HFFc6 (cell line): Measurements from ENCODE around the gene SPOCK3. TPM values are rescaled to one million over a fixed set of nuclear protein-coding genes. Genes with fewer than 3 reads are reported as not detected.
"Not testable (repeated sequence)": the region's sequence is repeated elsewhere in the genome, so short reads cannot be mapped to it uniquely, and the experiment has no call there.

Experiments used
- DNase-seq: peaks from one replicate; pipeline ENCODE4 v3.0.0-alpha.2; 2018
- H3K27ac Mint-ChIP-seq: 2 replicates; pipeline ENCODE4 v1.8.0; 2020; ENCODE audit warnings: mild to moderate bottlenecking, mixed read lengths
- H3K27me3 Mint-ChIP-seq: 2 replicates; pipeline ENCODE4 v1.8.0; 2021; ENCODE audit warnings: mild to moderate bottlenecking, moderate library complexity, mixed read lengths; ENCODE audit not compliant: insufficient read depth
- H3K36me3 Mint-ChIP-seq: 2 replicates; pipeline ENCODE4 v1.8.0; 2021; ENCODE audit warnings: low read depth, mixed read lengths
- H3K4me1 Mint-ChIP-seq: 2 replicates; pipeline ENCODE4 v1.8.0; 2020; ENCODE audit warnings: low read depth, mixed read lengths
- H3K4me3 Mint-ChIP-seq: 2 replicates; pipeline ENCODE4 v1.8.0; 2020; ENCODE audit warnings: mild to moderate bottlenecking, moderate library complexity, mixed read lengths
- H3K9me3 Mint-ChIP-seq: 2 replicates; pipeline ENCODE4 v1.8.0; 2020; ENCODE audit warnings: mild to moderate bottlenecking, mixed read lengths
- total RNA-seq, 6 experiments: library from RNA; stranded (reverse); fragmentation: NEBNext Ultra II Directional; extraction: Animal tissue kit (Norgen Biotek cat#: 25700); gene quantifications; 2 replicates in 1 of 6; 3 replicates in 5 of 6; pipeline ENCODE4 v1.2.3, GENCODE V29; 2021
- TF ChIP-seq, protein P1 (sequence below): fragments of 200-600 bp; sonication (generic); IDR thresholded peaks from 2 replicates; pipeline ENCODE4 v1.5.0; 2021; ENCODE audit warnings: antibody characterized with exemption, mild to moderate bottlenecking

The SPOCK3 gene
- total RNA-seq, 6 experiments from 2014 or later: not detected

DNA sequence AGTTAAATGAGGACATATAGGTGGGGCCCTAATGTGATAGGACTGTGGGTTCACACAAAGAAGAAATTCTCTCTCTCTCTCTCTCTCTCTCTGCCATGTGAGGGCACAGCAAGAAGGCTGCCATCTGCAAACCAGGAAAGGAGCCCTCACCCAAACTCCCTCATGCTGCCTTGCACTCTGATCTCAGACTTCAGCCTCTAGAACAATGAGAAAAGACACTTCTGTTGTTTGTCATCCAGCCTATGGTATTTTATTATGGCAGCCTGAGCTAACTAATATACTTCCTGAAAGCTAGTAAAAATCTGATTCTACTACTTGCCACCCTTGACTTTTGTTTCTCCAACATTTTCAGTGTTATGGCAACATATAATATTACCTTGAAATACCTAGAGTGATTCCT lies 425.9 kb downstream of the SPOCK3 start:
- no peak for DNase-seq
- Mint-ChIP-seq H3K9me3 (peaks cover 18% of the 10 kb centered on the region), H3K27ac (no peak overlapping the region), H3K4me1 (no peaks in the 10 kb centered on the region), H3K4me3 (no peak overlapping the region), H3K27me3 (no peaks in the 10 kb centered on the region), H3K36me3 (no peaks in the 10 kb centered on the region)
- TF ChIP-seq, protein P1, sequence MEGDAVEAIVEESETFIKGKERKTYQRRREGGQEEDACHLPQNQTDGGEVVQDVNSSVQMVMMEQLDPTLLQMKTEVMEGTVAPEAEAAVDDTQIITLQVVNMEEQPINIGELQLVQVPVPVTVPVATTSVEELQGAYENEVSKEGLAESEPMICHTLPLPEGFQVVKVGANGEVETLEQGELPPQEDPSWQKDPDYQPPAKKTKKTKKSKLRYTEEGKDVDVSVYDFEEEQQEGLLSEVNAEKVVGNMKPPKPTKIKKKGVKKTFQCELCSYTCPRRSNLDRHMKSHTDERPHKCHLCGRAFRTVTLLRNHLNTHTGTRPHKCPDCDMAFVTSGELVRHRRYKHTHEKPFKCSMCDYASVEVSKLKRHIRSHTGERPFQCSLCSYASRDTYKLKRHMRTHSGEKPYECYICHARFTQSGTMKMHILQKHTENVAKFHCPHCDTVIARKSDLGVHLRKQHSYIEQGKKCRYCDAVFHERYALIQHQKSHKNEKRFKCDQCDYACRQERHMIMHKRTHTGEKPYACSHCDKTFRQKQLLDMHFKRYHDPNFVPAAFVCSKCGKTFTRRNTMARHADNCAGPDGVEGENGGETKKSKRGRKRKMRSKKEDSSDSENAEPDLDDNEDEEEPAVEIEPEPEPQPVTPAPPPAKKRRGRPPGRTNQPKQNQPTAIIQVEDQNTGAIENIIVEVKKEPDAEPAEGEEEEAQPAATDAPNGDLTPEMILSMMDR: no peak

DNA sequence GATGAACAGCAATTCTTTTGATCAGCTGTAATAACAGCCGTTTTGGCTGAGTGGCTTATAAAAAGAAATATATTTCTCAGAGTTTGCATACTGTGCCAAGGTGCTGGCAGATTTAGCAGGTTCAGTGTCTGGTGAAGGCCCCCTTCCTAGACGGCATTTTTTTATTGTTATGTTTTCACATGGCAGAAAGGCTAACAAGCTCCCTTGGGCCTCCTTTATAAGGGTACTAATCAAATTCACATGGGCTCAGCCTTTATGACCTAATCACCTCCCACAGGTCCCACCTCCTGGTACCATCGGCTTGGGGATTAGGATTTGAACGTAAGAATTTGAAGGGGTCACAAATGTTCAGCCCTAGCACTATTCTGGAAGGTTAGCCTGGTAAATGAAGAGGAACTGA lies 431.9 kb downstream of the SPOCK3 start:
- Mint-ChIP-seq H3K4me3 (no peak overlapping the region), H3K27ac (no peak overlapping the region), H3K27me3 (no peaks in the 10 kb centered on the region), H3K4me1 (no peaks in the 10 kb centered on the region), H3K36me3 (no peaks in the 10 kb centered on the region), H3K9me3 (peaks cover 9% of the 10 kb centered on the region)
- no peak for DNase-seq
- TF ChIP-seq, protein P1: no peak

DNA sequence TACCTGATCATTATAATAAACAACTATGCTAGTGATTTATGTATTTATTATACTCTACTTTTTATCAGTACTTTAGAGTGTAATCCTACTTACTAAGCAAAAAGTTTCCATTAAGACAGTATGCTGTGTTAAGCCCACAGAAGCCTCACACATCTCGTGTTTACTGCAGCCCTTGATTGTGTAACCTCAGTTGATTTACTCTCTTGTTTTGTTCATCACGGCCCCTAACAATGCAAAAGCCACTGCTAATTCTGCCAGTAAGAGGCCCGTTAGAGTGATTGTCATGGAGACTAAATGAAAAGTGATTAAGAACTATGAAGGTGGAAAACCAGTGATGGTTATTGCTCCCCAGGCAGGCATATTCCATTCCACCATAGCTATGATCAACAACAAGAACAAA lies 436.2 kb downstream of the SPOCK3 start:
- Mint-ChIP-seq H3K27ac (no peak overlapping the region), H3K27me3 (no peaks in the 10 kb centered on the region), H3K4me3 (no peak overlapping the region), H3K9me3 (peaks cover 9% of the 10 kb centered on the region), H3K36me3 (no peaks in the 10 kb centered on the region), H3K4me1 (no peaks in the 10 kb centered on the region)
- TF ChIP-seq, protein P1: no peak
- no peak for DNase-seq

DNA sequence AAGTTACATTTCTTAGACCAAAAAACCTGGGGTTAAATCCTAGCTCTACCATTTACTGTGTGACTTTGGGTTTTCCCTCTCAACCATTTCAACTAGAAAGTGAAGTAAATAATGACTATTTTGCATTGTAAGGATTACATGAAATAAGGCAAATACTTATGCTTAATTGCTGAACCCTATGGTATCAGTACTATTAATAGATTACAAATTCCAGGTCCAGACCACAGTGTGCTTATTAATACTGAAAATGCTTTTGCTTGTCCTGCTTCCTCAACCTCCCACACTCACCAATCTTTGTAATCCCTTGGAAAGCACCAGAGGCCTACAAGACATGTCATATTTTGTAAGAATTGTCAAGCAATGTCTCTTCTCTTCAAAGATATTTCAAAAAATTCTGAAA lies 456.5 kb downstream of the SPOCK3 start:
- Mint-ChIP-seq H3K27ac (no peak overlapping the region), H3K4me1 (no peaks in the 10 kb centered on the region), H3K9me3 (peaks cover 53% of the 10 kb centered on the region), H3K4me3 (no peak overlapping the region), H3K36me3 (peaks cover 13% of the 10 kb centered on the region; the same call in 1 of the 2 replicates), H3K27me3 (no peaks in the 10 kb centered on the region)
- TF ChIP-seq, protein P1: no peak
- DNase-seq: no peak

DNA sequence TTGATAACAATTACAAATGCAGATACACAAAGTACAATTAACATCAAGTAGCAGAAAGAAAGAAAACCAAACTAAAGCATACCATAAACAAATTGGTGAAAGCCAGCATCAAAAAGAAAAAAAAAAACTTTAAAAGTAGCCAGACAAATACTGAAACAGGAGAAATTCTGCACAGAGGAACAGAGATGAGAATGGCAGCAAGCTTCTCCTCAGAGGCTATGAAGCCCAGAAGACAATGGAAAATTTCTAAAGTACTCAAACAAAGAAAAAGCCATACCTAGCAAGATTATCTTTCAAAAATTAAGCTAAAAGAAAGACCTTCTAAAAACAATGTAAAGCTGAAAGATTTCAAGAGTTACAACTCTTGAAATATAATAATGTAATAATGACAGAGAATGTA lies 471.3 kb downstream of the SPOCK3 start:
- no peaks in the 10 kb centered on the region for H3K36me3 Mint-ChIP-seq
- peaks cover 31% of the 10 kb centered on the region for H3K9me3 Mint-ChIP-seq
- no peak for DNase-seq
- no peaks in the 10 kb centered on the region; the same call in 1 of the 2 replicates for H3K27me3 Mint-ChIP-seq
- no peak overlapping the region for H3K27ac Mint-ChIP-seq
- H3K4me1 Mint-ChIP-seq: no peaks in the 10 kb centered on the region
- TF ChIP-seq, protein P1: no peak
- no peak overlapping the region for H3K4me3 Mint-ChIP-seq

DNA sequence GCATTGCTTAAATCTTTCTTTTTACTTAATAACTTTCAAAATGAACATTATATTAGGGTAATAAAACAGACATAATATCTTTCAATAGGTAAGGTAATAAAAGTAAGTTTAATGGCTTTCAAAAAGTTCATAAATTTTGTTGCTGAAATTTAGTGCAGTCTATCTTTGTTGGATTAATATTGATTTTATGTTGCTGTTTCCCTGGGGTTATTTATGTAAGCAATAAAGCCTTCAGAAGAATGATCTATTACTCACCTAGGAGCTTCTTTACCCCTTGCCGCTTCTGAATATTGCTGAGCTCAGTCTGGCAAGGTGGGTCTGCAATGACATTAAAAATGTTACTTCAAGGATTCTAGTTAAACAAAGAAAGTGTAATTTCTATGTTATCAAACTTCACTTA lies 492.6 kb downstream of the SPOCK3 start:
- Mint-ChIP-seq H3K27me3 (no peaks in the 10 kb centered on the region), H3K4me3 (no peak overlapping the region), H3K36me3 (no peaks in the 10 kb centered on the region), H3K27ac (no peak overlapping the region), H3K9me3 (no peaks in the 10 kb centered on the region; the same call in 1 of the 2 replicates), H3K4me1 (no peaks in the 10 kb centered on the region)
- TF ChIP-seq, protein P1: no peak
- DNase-seq: no peak

DNA sequence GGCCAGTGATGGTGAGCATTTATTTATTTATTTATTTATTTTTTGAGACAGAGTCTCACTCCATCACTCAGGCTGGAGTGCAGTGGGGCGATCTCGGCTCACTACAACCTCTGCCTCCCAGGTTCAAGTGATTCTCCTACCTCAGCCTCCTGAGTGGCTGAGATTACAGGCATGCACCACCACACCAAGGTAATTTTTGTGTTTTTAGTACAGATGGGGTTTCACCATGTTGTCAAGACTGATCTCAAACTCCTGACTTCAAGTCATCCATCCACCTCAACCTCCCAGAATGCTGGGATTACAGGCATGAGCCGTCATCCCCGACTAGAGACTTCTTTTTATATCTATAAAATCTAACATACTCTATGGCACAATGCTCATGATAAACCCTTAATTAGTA lies 495.1 kb downstream of the SPOCK3 start:
- not testable (repeated sequence) for H3K4me1 Mint-ChIP-seq, H3K36me3 Mint-ChIP-seq, H3K27ac Mint-ChIP-seq, H3K4me3 Mint-ChIP-seq, DNase-seq, H3K27me3 Mint-ChIP-seq, H3K9me3 Mint-ChIP-seq
